COLO668 (cell line): Measurements from ENCODE around the gene UBTD2.
A peak's percentile ranks its signal among the peaks of the same experiment; 100 is the strongest.
"Not testable (repeated sequence)": the region's sequence is repeated elsewhere in the genome, so short reads cannot be mapped to it uniquely, and the experiment has no call there.

ENCODE experiments used
- DNase-seq: peaks from one replicate; lab custom pipeline; 2025; ENCODE audit not compliant: unreplicated experiment; lab: John Stamatoyannopoulos, UW

The UBTD2 gene

GRCh38 chr5:172252501-172252900, 31.1 kb downstream of the UBTD2 start:
- DNase-seq = no peak

GRCh38 chr5:172251419-172251818, 32.1 kb downstream of the UBTD2 start:
- no peak for DNase-seq

- DNase-seq = no peak
Measured at GRCh38 chr5:172248637-172249036, 34.9 kb downstream of the UBTD2 start.

GRCh38 chr5:172245703-172246125, 37.9 kb downstream of the UBTD2 start:
- no peak for DNase-seq

GRCh38 chr5:172245046-172245445, 38.5 kb downstream of the UBTD2 start:
- DNase-seq = no peak

GRCh38 chr5:172243302-172243701, 40.3 kb downstream of the UBTD2 start:
- DNase-seq = no peak

- DNase-seq = no peak
Measured at GRCh38 chr5:172238334-172238733, 45.2 kb downstream of the UBTD2 start.

GRCh38 chr5:172235827-172236736, 47.5 kb downstream of the UBTD2 start:
- DNase-seq = peak; percentile 16

- DNase-seq = no peak
Measured at GRCh38 chr5:172235132-172235780, 48.3 kb downstream of the UBTD2 start.

- DNase-seq = no peak
Measured at GRCh38 chr5:172234031-172234430, 49.5 kb downstream of the UBTD2 start.

GRCh38 chr5:172229904-172230303, 53.7 kb downstream of the UBTD2 start:
- DNase-seq = no peak

- DNase-seq = no peak
Measured at GRCh38 chr5:172224996-172225395, 58.6 kb downstream of the UBTD2 start.

- no peak for DNase-seq
Measured at GRCh38 chr5:172223901-172224873, 59.4 kb downstream of the UBTD2 start.

GRCh38 chr5:172219296-172219695, 64.3 kb downstream of the UBTD2 start:
- no peak for DNase-seq

- no peak for DNase-seq
Measured at GRCh38 chr5:172216345-172216744, 67.2 kb downstream of the UBTD2 start.

GRCh38 chr5:172213126-172213525, 70.4 kb downstream of the UBTD2 start:
- no peak for DNase-seq

GRCh38 chr5:172211676-172212075, 71.9 kb downstream of the UBTD2 start:
- no peak for DNase-seq

- no peak for DNase-seq
Measured at GRCh38 chr5:172209714-172210113, 73.8 kb downstream of the UBTD2 start.

GRCh38 chr5:172207511-172207910, 76.1 kb downstream of the UBTD2 start:
- no peak for DNase-seq

- not testable (repeated sequence) for DNase-seq
Measured at GRCh38 chr5:172205984-172206383, 77.6 kb downstream of the UBTD2 start.

- no peak for DNase-seq
Measured at GRCh38 chr5:172200476-172200875, 83.1 kb downstream of the UBTD2 start.
